A172 (cell line): ENCODE measurements around the gene ZSCAN5B. TPM values are rescaled to one million over a fixed set of nuclear protein-coding genes. Genes with fewer than 3 reads are reported as not detected.

Experiments used
- DNase-seq: peaks from one replicate; pipeline ENCODE4 v3.0.0-alpha.2; 2015; ENCODE audit warnings: low spot score
- total RNA-seq: library from RNA; depleted of rRNA; stranded (reverse); fragments of >200 nt; shearing (Covaris generic); gene quantifications from 2 replicates; pipeline ENCODE4 v1.2.3, GENCODE V29; 2014; rRNA removed

Gene ZSCAN5B
- total RNA-seq, 1 experiment from 2014 or later = not detected

GRCh38 chr19:56144831-56145230, 52.8 kb downstream of the ZSCAN5B start:
- no peak for DNase-seq

DNA sequence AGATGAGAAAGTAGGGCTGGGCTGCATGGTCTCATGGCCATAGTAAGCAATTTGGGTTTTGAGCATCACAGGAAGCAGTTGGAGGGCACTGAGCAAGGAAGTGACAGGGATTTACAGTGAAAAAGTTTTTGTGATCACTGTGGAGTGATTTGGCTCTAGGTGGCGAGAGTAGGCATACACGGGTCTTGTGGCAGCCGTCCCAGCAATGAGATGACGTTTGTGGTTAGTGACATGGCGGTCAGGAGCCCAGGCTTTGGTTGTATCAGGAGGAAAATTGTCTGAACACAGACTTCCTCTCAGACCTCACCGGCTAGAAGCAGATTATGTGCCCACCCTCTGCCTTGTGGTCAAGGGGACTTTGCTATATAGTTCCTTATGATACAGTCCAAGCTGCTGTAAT, 53.2 kb downstream of the ZSCAN5B start:
- DNase-seq = no peak

DNA sequence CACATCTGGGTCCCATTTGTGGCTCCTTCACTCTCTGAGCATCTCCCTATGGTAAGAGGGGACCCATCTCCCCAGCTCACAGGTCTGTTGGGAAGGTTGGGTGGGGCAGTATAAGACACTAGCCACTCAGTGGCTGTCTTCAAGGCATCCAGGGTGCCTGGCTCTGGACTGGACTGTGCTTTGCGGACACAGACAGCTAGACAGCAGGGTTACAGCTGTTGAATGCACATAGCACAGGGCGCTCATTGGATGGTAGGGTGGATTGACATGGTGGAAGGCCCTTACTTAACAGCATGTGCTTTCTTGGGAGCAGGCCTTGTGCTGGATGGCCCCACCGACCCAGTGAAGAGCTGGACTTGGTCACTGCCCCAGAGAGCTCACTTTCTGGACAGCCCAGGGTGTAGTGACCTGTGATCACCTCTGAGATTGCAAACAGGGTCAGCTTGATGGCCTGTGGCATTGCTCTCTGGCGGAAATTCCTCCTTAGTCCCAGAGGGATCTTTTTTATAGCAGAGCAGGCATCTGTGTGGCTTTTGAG, 54.6 kb downstream of the ZSCAN5B start:
- DNase-seq = no peak

DNA sequence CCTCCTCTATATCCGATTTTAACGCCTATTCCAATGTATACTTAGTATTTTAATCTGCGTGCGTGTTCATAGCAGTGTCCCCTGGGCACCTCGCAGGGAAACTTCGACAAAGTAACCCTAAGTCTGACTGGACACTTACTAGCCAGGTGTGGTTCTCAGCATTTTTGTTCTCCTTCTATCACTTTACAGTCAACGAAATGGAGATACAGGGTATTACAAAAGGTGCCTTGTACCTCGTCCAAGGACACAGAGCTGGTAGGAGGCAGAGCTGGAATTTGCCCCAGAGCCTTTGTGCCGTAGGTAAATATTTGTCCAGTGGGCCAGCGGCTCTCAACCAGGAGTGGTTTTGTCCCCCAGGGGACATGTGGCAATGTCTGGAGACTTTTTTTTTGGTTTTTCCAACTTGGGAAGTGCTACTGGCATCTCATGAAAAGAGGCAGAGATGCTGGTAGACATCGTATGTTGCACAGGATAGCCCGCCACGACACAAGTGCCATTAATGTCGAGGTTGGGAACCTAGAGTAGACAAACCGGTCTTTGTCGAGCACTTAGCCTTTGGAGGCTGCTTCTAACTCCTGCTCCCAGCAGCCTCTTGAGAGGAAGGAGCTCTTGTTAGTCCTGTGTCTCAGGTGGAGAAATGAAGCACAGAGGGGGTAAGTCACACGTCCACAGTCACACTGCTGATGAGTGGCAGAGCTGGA, 55.3 kb downstream of the ZSCAN5B start:
- DNase-seq = no peak

DNA sequence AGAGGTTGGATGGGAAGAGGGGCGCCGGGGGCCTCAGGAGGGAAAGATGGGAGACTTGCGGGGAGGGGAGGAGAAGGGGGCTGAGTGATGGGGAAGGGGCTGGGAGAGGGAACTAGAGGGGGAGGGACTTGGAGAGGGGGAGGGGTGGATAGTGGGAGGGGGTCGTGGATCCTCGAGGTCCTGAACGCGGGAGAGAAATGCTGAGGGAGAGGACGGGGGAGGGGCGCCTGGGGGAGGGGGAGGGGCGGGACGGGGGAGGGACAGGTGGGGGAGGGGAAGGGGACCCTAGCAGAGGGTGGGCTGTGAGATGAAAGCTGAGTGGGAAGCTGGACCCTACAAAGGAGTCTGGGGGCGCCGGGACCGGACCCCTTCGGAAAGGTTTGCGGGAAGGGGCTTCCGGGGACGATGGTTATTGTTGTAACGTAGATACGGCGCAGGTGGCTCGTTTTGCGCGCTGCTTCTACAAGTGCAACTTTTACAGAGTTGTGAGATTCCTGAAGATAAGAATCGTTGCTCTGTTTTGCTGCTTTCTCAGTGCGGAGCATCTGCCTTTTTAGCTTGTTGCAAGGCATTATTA, 56.1 kb downstream of the ZSCAN5B start:
- no peak for DNase-seq

DNA sequence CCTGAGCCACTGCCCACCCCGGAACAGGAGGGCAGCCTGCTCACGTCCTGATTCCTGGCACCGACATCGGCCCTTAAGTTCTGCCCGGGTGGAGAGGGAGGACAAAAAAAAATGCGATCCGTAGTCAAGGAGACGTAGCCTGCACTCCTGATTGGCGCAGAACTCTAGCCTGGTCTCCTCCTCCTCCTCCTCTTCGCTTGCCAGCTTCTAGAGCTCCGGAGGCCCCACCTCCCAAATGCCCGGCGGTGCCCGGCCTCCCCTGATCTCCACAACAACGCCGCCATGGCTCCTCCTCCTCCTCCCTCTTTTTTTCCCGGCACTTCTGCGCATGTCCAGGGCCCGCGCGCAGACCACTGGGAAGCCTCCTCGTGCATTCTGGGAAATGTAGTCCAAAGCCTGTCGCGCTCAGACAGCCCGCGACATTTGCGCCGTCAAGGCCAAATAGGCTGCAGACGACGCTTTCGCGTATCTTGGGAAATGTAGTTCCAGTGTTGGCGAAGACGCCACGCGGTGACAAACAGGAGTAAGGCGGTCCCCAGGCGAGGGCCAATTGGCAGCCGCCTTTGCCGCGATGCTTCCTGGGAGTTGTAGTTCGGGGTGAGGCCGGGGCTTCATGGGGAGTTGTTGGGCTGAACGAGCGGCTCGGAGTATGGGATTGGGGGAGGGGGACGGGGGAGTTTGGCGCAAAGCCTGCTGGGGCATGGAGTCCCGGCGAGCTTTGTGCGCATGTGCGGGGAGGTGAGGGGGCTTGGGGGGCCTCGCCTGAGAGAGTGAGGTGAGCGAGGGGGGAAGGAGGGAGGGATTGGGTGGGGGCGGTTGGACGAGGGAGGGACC, 56.8 kb downstream of the ZSCAN5B start, which contains the start of gene ZNF444:
TSS of gene ZNF444 (plus strand) at position 705 of the 834 bp plus-strand sequence. CDS start 5,625 bp downstream, outside the sequence.
- DNase-seq = peak; percentile 100

DNA sequence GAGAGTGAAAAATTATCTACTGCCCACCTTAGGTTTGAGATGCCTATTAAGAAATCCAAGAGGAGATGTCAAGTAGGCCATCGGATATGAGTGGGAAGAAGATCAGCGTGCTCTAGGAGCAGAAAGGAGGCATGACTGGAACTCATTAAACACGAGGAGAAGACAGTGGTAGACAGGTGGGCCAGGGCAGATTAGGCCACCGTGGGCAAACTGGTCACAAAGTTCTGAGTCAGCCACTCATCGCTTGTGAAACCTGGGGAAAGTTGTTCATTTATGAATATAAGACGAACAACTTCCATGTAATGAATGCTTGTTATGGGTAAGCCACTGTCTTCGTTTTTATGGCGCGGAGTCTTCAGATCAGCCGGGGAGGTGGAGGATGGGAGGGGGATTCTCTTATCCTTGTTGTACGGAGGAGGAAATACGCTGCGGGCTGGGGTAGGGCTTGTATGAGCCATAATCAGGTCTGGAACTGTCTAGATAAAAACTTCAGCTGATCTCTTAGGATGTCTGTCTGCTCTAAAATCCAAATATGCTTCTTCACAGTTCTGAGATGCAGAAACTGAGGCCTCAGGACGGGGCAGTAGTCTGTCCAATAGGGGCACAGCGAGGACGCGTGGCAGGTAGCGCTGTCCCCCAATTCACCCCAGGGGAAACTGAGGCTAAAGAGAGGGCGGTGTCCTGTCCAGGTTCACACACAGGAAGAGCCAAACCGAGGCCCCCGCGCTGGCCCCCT, 57.6 kb downstream of the ZSCAN5B start:
- DNase-seq = no peak

Other genes with a start within 250 kb of the ZSCAN5B start
- gene NLRP8, start 250.0 kb downstream of the ZSCAN5B start, total RNA-seq = not detected in 2 replicates
- 0.24 TPM in 1 of 2 replicates, not detected in the other for gene NLRP5, start 211.0 kb downstream of the ZSCAN5B start, total RNA-seq
- 18.1 and 44.8 TPM in 2 replicates for gene ZNF787, start 76.5 kb downstream of the ZSCAN5B start, total RNA-seq
- 27.5 and 29.4 TPM in 2 replicates for gene ZNF444, start 56.5 kb downstream of the ZSCAN5B start, total RNA-seq
- gene GALP, start 21.8 kb downstream of the ZSCAN5B start, total RNA-seq = not detected in 2 replicates
- gene ZSCAN5C, start 4.5 kb upstream of the ZSCAN5B start, total RNA-seq = not detected in 2 replicates
- not detected in 2 replicates for gene EDDM13, start 75.0 kb upstream of the ZSCAN5B start, total RNA-seq
- gene ZSCAN5A, start 117.1 kb upstream of the ZSCAN5B start, total RNA-seq = 4.2 and 6.6 TPM in 2 replicates
- 0.31 and 1.5 TPM in 2 replicates for gene ZNF582, start 195.8 kb upstream of the ZSCAN5B start, total RNA-seq
- 11.5 and 14.0 TPM in 2 replicates for gene ZNF583, start 206.5 kb upstream of the ZSCAN5B start, total RNA-seq